GM19395 (cell line): ENCODE measurements around the gene SOS2.
"Not testable (repeated sequence)": the region's sequence is repeated elsewhere in the genome, so short reads cannot be mapped to it uniquely, and the experiment has no call there.

Experiments
- ATAC-seq: cut with Tn5 transposase; IDR thresholded peaks from one replicate; pipeline ENCODE4 v1.9.1; 2021; ENCODE audit warnings: mild to moderate bottlenecking, moderate library complexity; ENCODE audit not compliant: unreplicated experiment

Gene SOS2

DNA sequence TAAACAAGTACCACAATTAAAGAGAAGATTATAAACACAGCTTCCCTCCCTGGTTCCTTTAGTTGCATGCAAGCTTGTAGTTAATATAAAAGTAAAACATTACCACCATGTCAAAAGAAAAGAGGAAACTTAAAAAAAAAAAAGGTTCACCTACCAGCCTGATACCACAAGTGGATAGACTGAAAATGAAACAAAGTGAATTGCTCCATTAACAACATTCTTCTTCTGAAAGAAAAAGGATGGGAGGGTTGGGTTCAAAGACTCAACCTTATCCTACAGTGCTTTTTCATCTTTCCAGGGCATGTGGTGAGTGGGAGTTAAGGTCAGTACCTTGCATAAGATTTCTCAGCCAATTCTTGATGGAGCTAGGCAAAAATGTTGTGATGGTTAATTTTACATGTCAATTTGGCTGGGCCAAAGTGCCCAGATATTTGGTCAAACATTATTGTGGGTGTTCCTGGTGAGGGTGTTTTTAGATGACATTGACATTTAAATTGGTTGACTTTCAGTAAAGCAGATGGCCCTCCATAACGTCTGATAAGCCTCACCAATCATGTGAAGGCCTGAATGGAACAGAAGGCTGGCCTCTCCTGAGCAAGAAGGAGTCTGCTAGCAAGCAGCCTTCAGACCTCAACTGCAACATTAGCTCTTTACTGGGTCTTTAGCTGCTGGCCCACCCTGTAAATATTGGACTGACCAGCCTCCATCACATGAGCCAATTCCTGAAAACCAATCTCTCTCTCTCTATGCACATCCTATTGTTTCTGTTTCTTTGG is 143.8 kb downstream of the SOS2 start:
- ATAC-seq, result no peak

DNA sequence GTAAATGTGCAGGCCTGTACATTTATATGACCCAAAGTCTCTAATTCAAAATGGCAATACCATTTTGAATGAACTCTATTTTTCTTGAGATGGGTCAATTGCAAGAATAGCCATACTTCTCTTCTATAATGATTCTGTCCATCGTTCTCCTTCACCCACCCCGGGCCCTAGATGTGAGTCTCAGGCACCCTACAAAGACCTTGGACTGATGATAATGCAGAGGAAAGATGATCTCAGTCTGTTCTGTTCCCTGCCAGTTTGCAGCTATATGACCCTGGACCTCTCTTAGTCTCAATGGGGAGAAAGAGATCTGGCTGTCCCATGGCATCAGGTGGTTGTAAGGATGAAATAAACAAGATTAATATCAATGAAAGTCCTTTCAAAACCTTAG is 145.1 kb downstream of the SOS2 start:
- no peak for ATAC-seq

DNA sequence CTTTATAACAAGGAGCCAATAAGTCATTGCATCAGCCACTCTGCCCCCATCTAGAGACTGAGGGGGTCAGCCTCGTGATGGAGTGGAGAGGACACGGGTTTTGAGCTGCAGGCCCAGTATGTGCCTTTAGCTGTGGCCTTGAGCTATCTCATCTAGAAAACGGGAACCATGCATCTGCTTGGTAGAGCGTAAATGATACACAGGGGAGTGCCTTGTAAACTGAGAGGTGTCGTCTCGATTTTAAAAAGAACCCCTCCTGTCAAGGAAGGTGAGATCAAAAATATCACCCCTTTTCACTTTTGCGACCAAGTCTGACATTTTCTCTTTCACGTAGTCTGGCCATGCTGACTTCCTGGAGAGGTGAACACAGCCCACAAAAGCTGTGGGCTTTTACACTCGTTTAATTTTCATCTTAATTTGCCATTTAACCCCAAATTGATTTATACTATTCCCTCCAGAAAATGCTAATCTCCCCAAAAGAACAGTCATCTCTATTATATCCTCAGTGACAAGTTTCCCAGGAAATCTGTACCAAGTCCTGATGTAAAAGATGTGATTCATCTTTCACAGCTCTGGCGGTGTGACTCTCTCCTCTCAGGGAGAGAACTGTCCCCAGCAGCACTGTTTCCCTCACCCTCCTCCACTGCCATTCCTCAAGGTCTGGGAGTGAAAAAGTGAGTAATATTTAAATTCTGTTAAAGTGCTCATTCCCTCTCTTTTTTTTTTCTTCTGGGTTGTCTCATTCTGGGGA is 145.6 kb downstream of the SOS2 start:
- peak; percentile 59 for ATAC-seq

DNA sequence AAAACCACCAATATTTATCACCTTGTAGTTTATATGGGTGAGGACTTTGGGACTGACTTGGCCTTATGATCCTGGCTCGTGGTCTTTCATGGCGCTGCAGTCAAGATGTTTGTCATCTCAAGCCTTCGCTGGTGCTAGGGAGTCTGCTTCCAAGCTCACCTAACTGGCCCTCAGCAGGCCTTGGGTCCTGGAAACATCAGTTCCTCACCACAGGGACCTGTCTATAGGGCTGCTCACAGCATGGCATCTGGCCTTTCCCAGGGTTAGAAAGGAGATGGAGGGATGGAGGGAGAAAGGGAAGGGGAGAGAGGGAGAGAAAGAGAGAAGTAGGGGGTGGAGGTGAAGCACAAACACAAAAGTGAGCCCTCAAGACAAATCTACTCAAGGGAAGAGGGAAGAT is 146.7 kb downstream of the SOS2 start:
- ATAC-seq, result no peak

GRCh38 chr14:50083467-50084337 is 147.7 kb downstream of the SOS2 start:
- ATAC-seq, result peak; percentile 51

- peak; percentile 81 for ATAC-seq
Observed at GRCh38 chr14:50082784-50083466, 148.5 kb downstream of the SOS2 start.

- no peak for ATAC-seq
Observed at GRCh38 chr14:50082308-50082742, 149.1 kb downstream of the SOS2 start.

GRCh38 chr14:50079103-50079502 is 152.3 kb downstream of the SOS2 start:
- ATAC-seq, result not testable (repeated sequence)

GRCh38 chr14:50073663-50074062 is 157.7 kb downstream of the SOS2 start:
- ATAC-seq, result not testable (repeated sequence)

- no peak for ATAC-seq
Observed at GRCh38 chr14:50072395-50072794, 159.0 kb downstream of the SOS2 start.

DNA sequence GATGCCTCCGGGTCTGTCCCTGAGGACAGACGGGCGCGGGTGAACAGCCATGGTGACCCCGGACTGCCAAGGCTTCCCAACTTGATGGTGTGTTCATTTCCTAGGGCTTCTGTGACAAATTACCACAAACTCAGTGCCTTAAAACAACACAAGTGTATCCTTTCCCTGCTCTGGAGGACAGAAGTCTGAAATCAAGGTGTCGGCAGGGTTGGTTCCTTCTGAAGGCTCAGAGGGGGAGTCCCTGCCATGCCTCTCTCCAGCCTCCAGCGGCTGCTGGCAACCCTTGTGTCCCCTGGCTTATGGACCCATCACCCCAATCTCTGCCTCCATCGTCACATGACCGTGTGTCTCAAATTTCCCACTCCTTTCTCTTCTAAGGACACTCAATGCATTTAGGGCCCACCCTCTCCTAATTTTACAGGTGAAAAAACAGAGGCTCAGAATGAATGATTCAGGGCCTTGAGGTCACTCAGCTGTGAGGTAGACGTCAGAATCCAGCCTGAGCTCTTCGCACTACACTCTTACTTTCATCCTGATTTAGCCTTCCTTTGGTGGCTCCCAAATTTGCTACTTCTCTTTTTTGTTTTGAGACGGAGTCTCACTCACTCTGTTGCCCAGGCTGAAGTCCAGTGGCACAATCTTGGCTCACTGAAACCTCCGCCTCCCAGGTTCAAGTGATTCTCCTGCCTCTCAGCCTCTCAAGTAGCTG is 160.4 kb downstream of the SOS2 start:
- ATAC-seq, result no peak

GRCh38 chr14:50070230-50070629 is 161.1 kb downstream of the SOS2 start:
- no peak for ATAC-seq

DNA sequence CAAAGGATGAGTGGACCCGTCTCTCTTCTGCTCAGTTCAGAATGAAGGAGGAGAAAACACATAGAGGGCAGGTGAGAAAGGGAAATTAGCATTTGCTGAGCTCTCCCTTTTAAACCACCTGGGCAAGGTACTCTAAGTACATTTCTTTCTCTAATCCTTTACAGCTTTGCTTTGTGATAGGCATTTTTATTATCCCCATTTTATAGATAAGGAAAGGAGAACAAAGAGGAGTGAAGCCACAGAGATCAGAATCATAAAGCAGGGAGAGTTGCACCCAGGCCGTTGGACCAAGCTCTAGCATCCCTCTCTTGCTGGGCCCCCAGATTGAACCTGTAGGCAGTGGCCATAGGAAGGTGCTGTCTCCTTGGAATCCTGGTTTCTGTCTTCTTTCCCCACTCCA is 162.1 kb downstream of the SOS2 start:
- ATAC-seq, result no peak

DNA sequence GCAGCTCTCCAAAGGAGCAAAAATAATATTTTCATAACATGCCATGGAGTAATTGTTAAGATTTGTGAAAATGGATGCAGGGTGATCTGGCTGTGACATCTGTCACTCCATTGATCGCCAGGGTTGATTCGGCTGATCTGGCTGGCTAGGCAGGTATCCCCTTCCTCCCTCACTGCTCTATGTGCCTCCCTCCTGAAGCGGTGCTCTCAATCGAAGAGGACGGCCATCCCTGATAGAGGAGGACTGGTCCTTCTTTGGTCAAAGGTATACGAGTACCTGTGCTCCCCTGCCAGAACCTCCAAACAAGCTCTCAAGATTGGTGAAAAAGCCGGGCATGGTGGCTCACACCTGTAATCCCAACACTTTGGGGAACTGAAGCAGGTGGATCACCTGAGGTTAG is 162.9 kb downstream of the SOS2 start:
- ATAC-seq, result no peak

- no peak for ATAC-seq
Observed at GRCh38 chr14:50067723-50068495, 163.5 kb downstream of the SOS2 start.
